HG03439 (cell line): ENCODE results near the gene NGLY1.

Source experiments
- ATAC-seq: cut with Tn5 transposase; IDR thresholded peaks from one replicate; pipeline ENCODE4 v1.9.1; 2021; ENCODE audit warnings: mild to moderate bottlenecking, moderate library complexity; ENCODE audit not compliant: unreplicated experiment

Gene NGLY1

GRCh38 chr3:25713341-25713985 lies 69.8 kb downstream of the NGLY1 start:
- ATAC-seq: no peak

GRCh38 chr3:25711090-25711489 lies 72.2 kb downstream of the NGLY1 start:
- no peak for ATAC-seq

- ATAC-seq: no peak
Measured at GRCh38 chr3:25708036-25708435, 75.2 kb downstream of the NGLY1 start.

- ATAC-seq: no peak
Measured at GRCh38 chr3:25707268-25707926, 75.8 kb downstream of the NGLY1 start.

- no peak for ATAC-seq
Measured at GRCh38 chr3:25706213-25706612, 77.0 kb downstream of the NGLY1 start.

- no peak for ATAC-seq
Measured at GRCh38 chr3:25697553-25697952, 85.7 kb downstream of the NGLY1 start.

GRCh38 chr3:25695731-25696420 lies 87.4 kb downstream of the NGLY1 start:
- ATAC-seq: no peak

- ATAC-seq: no peak
Measured at GRCh38 chr3:25693238-25693637, 90.0 kb downstream of the NGLY1 start.

GRCh38 chr3:25692341-25692740 lies 90.9 kb downstream of the NGLY1 start:
- no peak for ATAC-seq

GRCh38 chr3:25690768-25691533 lies 92.3 kb downstream of the NGLY1 start:
- ATAC-seq: no peak

GRCh38 chr3:25689226-25689625 lies 94.0 kb downstream of the NGLY1 start:
- no peak for ATAC-seq

- no peak for ATAC-seq
Measured at GRCh38 chr3:25687742-25688141, 95.5 kb downstream of the NGLY1 start.

GRCh38 chr3:25686766-25687165 lies 96.5 kb downstream of the NGLY1 start:
- no peak for ATAC-seq

- no peak for ATAC-seq
Measured at GRCh38 chr3:25683882-25684281, 99.4 kb downstream of the NGLY1 start.

- no peak for ATAC-seq
Measured at GRCh38 chr3:25683410-25683809, 99.8 kb downstream of the NGLY1 start.

GRCh38 chr3:25679642-25680302 lies 103.5 kb downstream of the NGLY1 start:
- ATAC-seq: no peak

GRCh38 chr3:25679166-25679565 lies 104.1 kb downstream of the NGLY1 start:
- no peak for ATAC-seq

- ATAC-seq: no peak
Measured at GRCh38 chr3:25678581-25678980, 104.7 kb downstream of the NGLY1 start.

GRCh38 chr3:25677121-25677520 lies 106.1 kb downstream of the NGLY1 start:
- ATAC-seq: no peak

- ATAC-seq: no peak
Measured at GRCh38 chr3:25674670-25675069, 108.6 kb downstream of the NGLY1 start.

GRCh38 chr3:25673738-25674298 lies 109.4 kb downstream of the NGLY1 start:
- no peak for ATAC-seq
